Loucy (cell line): ENCODE results near the gene ACTRT2.

ENCODE experiments used
- H2AFZ ChIP-seq: fragments of 200-600 bp; sonication (generic); 2 replicates; pipeline ENCODE4 v1.6.0; 2016; ENCODE audit warnings: antibody characterized with exemption, mild to moderate bottlenecking, low read length, moderate library complexity
- H3F3A ChIP-seq: fragments of 200-600 bp; 2 replicates; pipeline ENCODE4 v1.6.0; 2016; ENCODE audit warnings: antibody characterized with exemption, low read depth, mild to moderate bottlenecking
- H3K27me3 ChIP-seq: fragments of 200-600 bp; sonication (generic); 2 replicates; pipeline ENCODE4 v1.6.1; 2014; ENCODE audit warnings: low read length, mild to moderate bottlenecking; ENCODE audit not compliant: insufficient read depth, poor library complexity, severe bottlenecking
- H3K36me3 ChIP-seq: fragments of 200-600 bp; sonication (generic); 2 replicates; pipeline ENCODE4 v1.6.1; 2016; ENCODE audit warnings: low read length; ENCODE audit not compliant: insufficient read depth
- H3K4me1 ChIP-seq: fragments of 200-600 bp; sonication (generic); 2 replicates; pipeline ENCODE4 v1.5.1; 2014; ENCODE audit warnings: low read length, mild to moderate bottlenecking; ENCODE audit not compliant: insufficient read depth, poor library complexity, severe bottlenecking
- H3K4me2 ChIP-seq: fragments of 200-600 bp; sonication (generic); 2 replicates; pipeline ENCODE4 v1.6.0; 2014; ENCODE audit warnings: antibody characterized with exemption, low read length, low read depth, mild to moderate bottlenecking; ENCODE audit not compliant: poor library complexity, severe bottlenecking
- H3K4me3 ChIP-seq: fragments of 200-600 bp; sonication (generic); 2 replicates; pipeline ENCODE4 v1.5.1; 2014; ENCODE audit warnings: low read length, mild to moderate bottlenecking, mixed read lengths; ENCODE audit not compliant: poor library complexity, severe bottlenecking
- H3K79me2 ChIP-seq: fragments of 200-600 bp; sonication (generic); 2 replicates; pipeline ENCODE4 v1.6.1; 2014; ENCODE audit warnings: low read length; ENCODE audit not compliant: insufficient read depth
- H3K9ac ChIP-seq: fragments of 200-600 bp; sonication (generic); 2 replicates; pipeline ENCODE4 v1.6.0; 2014; ENCODE audit warnings: mild to moderate bottlenecking, low read depth, low read length, moderate library complexity; ENCODE audit not compliant: poor library complexity, severe bottlenecking
- H3K9me2 ChIP-seq: fragments of 200-600 bp; sonication (generic); replicated peaks from 2 replicates; pipeline ENCODE4 v1.6.1; 2016; ENCODE audit warnings: low read depth, low read length, mixed read lengths
- H3K9me3 ChIP-seq: fragments of 200-600 bp; sonication (generic); 2 replicates; pipeline ENCODE4 v1.6.1; 2014; ENCODE audit warnings: mild to moderate bottlenecking, antibody characterized with exemption, low read length, low read depth; ENCODE audit not compliant: insufficient read depth
- H4K20me1 ChIP-seq: fragments of 200-600 bp; sonication (generic); 2 replicates; pipeline ENCODE4 v1.6.0; 2014; ENCODE audit warnings: antibody characterized with exemption, low read length, mild to moderate bottlenecking; ENCODE audit not compliant: insufficient read depth, poor library complexity, severe bottlenecking
- EZH2phosphoT487 ChIP-seq: fragments of 200-600 bp; IDR thresholded peaks from 2 replicates; pipeline ENCODE4 v1.6.1; 2018; ENCODE audit warnings: antibody characterized with exemption, mild to moderate bottlenecking, moderate library complexity, borderline replicate concordance
- TF ChIP-seq, protein P1 (sequence below): fragments of 200-600 bp; sonication (generic); conservative IDR thresholded peaks from 2 replicates; pipeline ENCODE4 v1.5.1; 2014; ENCODE audit warnings: mild to moderate bottlenecking, antibody characterized with exemption, low read length

ACTRT2 gene

DNA sequence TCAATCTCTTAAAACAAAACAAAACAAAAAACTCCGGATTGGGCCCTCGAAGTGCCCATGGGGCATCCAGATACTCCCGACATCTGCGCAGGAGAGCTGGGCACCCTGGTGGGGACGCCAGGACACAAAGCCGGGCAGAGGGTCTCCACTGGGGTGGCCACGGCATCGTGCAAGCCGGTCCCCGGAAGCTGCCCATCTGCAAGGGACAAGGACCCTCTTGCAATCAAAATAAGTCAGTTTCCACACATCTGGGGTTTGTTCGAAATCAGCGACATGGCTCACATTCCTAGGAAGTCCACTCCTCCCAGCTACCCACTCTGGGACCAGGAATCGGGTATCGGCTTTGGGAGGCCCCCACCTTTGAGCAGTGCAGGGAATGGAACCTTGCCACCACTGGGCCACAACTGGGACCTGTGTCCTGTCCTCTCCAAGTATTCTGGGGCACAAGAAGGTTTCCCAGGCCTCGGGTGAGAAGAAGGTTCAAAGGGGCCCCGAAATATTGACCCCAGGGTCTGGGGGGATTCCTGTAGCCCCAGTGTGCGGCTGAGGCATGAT is 43.1 kb downstream of the ACTRT2 start:
- Histone ChIP-seq H3F3A (no peaks in the 10 kb centered on the region), H3K79me2 (peaks cover 35% of the 10 kb centered on the region; the same call in 1 of the 2 replicates), H2AFZ (no peak overlapping the region), H3K4me1 (peaks cover 22% of the 10 kb centered on the region), H3K9me2 (no peaks in the 10 kb centered on the region), H3K9me3 (no peaks in the 10 kb centered on the region), H3K4me2 (no peak overlapping the region), H4K20me1 (no peaks in the 10 kb centered on the region), H3K27me3 (no peaks in the 10 kb centered on the region), H3K36me3 (no peaks in the 10 kb centered on the region), H3K4me3 (no peak overlapping the region), H3K9ac (no peak overlapping the region)
- TF ChIP-seq EZH2phosphoT487: no peak
- TF ChIP-seq, protein P1, sequence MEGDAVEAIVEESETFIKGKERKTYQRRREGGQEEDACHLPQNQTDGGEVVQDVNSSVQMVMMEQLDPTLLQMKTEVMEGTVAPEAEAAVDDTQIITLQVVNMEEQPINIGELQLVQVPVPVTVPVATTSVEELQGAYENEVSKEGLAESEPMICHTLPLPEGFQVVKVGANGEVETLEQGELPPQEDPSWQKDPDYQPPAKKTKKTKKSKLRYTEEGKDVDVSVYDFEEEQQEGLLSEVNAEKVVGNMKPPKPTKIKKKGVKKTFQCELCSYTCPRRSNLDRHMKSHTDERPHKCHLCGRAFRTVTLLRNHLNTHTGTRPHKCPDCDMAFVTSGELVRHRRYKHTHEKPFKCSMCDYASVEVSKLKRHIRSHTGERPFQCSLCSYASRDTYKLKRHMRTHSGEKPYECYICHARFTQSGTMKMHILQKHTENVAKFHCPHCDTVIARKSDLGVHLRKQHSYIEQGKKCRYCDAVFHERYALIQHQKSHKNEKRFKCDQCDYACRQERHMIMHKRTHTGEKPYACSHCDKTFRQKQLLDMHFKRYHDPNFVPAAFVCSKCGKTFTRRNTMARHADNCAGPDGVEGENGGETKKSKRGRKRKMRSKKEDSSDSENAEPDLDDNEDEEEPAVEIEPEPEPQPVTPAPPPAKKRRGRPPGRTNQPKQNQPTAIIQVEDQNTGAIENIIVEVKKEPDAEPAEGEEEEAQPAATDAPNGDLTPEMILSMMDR: no peak

DNA sequence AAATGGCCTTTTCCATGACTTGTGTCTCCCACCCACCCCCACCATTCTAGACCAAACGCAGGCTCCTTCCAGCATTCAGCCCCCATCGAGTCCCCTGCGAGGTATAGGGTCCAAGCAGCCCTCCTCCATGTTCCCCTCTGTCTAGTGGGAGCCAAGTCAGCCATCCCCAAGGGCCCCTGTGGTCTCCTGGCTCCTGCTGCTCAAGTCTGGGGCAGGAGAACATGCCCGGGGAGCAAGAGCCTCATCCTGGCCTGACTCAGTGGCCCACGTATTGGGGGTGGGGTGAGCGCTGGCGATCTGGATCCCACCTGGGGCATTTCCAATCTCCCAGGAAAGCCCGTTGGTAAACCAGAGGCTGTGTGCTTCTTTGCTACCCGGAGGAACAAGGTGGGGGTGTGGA is 43.6 kb downstream of the ACTRT2 start:
- Histone ChIP-seq H2AFZ (no peak overlapping the region), H3F3A (no peaks in the 10 kb centered on the region), H3K79me2 (peaks cover 37% of the 10 kb centered on the region; the same call in 1 of the 2 replicates), H3K9me3 (no peaks in the 10 kb centered on the region), H3K36me3 (no peaks in the 10 kb centered on the region), H4K20me1 (no peaks in the 10 kb centered on the region), H3K9ac (peak overlapping the region; percentile 46), H3K4me3 (no peak overlapping the region), H3K27me3 (no peaks in the 10 kb centered on the region), H3K4me2 (peak overlapping the region; percentile 81), H3K9me2 (no peaks in the 10 kb centered on the region), H3K4me1 (peaks cover 22% of the 10 kb centered on the region)
- TF ChIP-seq, protein P1: no peak
- TF ChIP-seq EZH2phosphoT487: no peak

DNA sequence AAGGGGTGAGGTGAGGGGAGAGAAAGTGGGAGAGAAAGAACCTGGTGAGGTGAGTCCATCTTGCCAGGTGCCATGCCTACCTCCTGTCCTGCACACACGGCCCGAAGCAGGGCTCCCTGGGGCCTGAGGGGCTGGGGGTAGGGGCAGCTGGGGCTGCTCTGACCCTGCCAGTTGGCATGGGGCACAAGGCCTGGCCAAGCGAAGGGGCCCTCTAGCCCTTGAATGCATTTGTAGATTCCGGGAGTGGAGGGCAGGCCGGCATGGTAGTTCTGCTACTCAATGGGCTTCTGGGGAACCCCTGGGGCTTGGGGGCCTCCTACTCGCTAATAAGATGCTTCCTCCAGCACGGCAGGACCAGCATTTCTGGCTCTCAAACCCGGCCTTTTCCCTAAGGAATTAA is 44.1 kb downstream of the ACTRT2 start:
- peaks cover 22% of the 10 kb centered on the region for H3K4me1 ChIP-seq
- no peaks in the 10 kb centered on the region for H3F3A ChIP-seq
- H3K9me2 ChIP-seq: no peaks in the 10 kb centered on the region
- no peaks in the 10 kb centered on the region for H3K36me3 ChIP-seq
- peak overlapping the region; percentile 46 for H3K9ac ChIP-seq
- peak overlapping the region; percentile 81 for H3K4me2 ChIP-seq
- peak overlapping the region; percentile 79 for H3K4me3 ChIP-seq
- peaks cover 40% of the 10 kb centered on the region; the same call in 1 of the 2 replicates for H3K79me2 ChIP-seq
- TF ChIP-seq, protein P1: no peak
- no peak for TF ChIP-seq EZH2phosphoT487
- no peaks in the 10 kb centered on the region for H3K9me3 ChIP-seq
- no peaks in the 10 kb centered on the region for H4K20me1 ChIP-seq
- no peak overlapping the region for H2AFZ ChIP-seq
- no peaks in the 10 kb centered on the region for H3K27me3 ChIP-seq
